ENCODE results near the gene C1orf167.

GRCh38 chr1:11774753-11775152 is 12.8 kb downstream of the C1orf167 start:
- no peak for TF ChIP-seq ZNF274 (IDR thresholded peaks at IDR 0.05; ENCODE audit: low read depth, low read length)
- no peak for TF ChIP-seq YY1 (IDR thresholded peaks at IDR 0.05; ENCODE audit: insufficient read depth, insufficient read length)

Data from NT2/D1 (cell line).